Trophoblast cell (in vitro differentiated cells and primary cell): ENCODE results near the gene MT3.
A peak's percentile ranks its signal among the peaks of the same experiment; 100 is the strongest.

Source experiments
- DNase-seq, 2 donors: peaks; one replicate each; pipeline ENCODE4 v3.0.0-alpha.2; 2016
- H2AFZ ChIP-seq: 2 replicates; pipeline ENCODE4 v1.6.1; 2013; ENCODE audit warnings: low read length, moderate library complexity, mild to moderate bottlenecking; ENCODE audit not compliant: insufficient read depth, poor library complexity
- H2AK5ac ChIP-seq: 2 replicates; pipeline ENCODE4 v1.6.1; 2013; ENCODE audit warnings: mild to moderate bottlenecking, low read length
- H2BK120ac ChIP-seq: 2 replicates; pipeline ENCODE4 v1.6.1; 2013; ENCODE audit warnings: low read length, mild to moderate bottlenecking, moderate library complexity; ENCODE audit not compliant: insufficient read depth, poor library complexity
- H2BK12ac ChIP-seq: 2 replicates; pipeline ENCODE4 v1.6.1; 2013; ENCODE audit warnings: mild to moderate bottlenecking, low read length, moderate library complexity
- H2BK5ac ChIP-seq: 2 replicates; pipeline ENCODE4 v1.6.1; 2013; ENCODE audit warnings: low read length, low read depth, moderate library complexity, mild to moderate bottlenecking; ENCODE audit not compliant: poor library complexity
- H3K14ac ChIP-seq: 2 replicates; pipeline ENCODE4 v1.6.1; 2013; ENCODE audit warnings: mild to moderate bottlenecking, low read length
- H3K18ac ChIP-seq: 2 replicates; pipeline ENCODE4 v1.6.1; 2013; ENCODE audit warnings: mild to moderate bottlenecking, low read length
- H3K23ac ChIP-seq: 2 replicates; pipeline ENCODE4 v1.6.1; 2013; ENCODE audit warnings: low read length
- H3K27ac ChIP-seq: 2 replicates; pipeline ENCODE4 v1.5.1; 2013; ENCODE audit warnings: low read depth, mild to moderate bottlenecking, inconsistent platforms, low read length, moderate library complexity
- H3K27me3 ChIP-seq: 2 replicates; pipeline ENCODE4 v1.6.1; 2013; ENCODE audit warnings: inconsistent platforms, mild to moderate bottlenecking, low read length, moderate library complexity; ENCODE audit not compliant: insufficient read depth
- H3K36me3 ChIP-seq, 2 experiments: 1 replicate in 1 of 2; 2 replicates in 1 of 2; pipeline ENCODE4 v1.6.1; 2013; ENCODE audit warnings: low read length in 2 of 2, mild to moderate bottlenecking in 2 of 2, moderate library complexity in 1 of 2; ENCODE audit not compliant: insufficient read depth in 2 of 2, control insufficient read depth in 1 of 2
- H3K4ac ChIP-seq: 2 replicates; pipeline ENCODE4 v1.6.1; 2013; ENCODE audit warnings: low read depth, mild to moderate bottlenecking, low read length, moderate library complexity
- H3K4me1 ChIP-seq, 2 experiments: 1 replicate in 1 of 2; 2 replicates in 1 of 2; pipeline ENCODE4 v1.6.1; 2013; ENCODE audit warnings: low read length in 2 of 2, mild to moderate bottlenecking in 2 of 2, moderate library complexity in 1 of 2; ENCODE audit not compliant: insufficient read depth in 2 of 2, control insufficient read depth in 1 of 2
- H3K4me2 ChIP-seq: 2 replicates; pipeline ENCODE4 v1.6.1; 2013; ENCODE audit warnings: inconsistent platforms, mild to moderate bottlenecking, low read length, moderate library complexity
- H3K4me3 ChIP-seq: 2 replicates; pipeline ENCODE4 v1.5.1; 2013; ENCODE audit warnings: mild to moderate bottlenecking, low read depth, low read length, inconsistent platforms
- H3K79me1 ChIP-seq: one replicate; pipeline ENCODE4 v1.6.1; 2013; ENCODE audit warnings: low read length
- H3K79me2 ChIP-seq: 2 replicates; pipeline ENCODE4 v1.6.1; 2013; ENCODE audit warnings: low read length, mild to moderate bottlenecking; ENCODE audit not compliant: control insufficient read depth, insufficient read depth, poor library complexity
- H3K9ac ChIP-seq: 2 replicates; pipeline ENCODE4 v1.6.1; 2013; ENCODE audit warnings: mild to moderate bottlenecking, low read length
- H3K9me3 ChIP-seq: 2 replicates; pipeline ENCODE4 v1.6.1; 2013; ENCODE audit warnings: low read depth, mild to moderate bottlenecking, control low read depth, inconsistent platforms, low read length; ENCODE audit not compliant: insufficient read depth
- H4K12ac ChIP-seq: 2 replicates; pipeline ENCODE4 v1.6.1; 2013; ENCODE audit warnings: low read depth, mild to moderate bottlenecking, low read length, moderate library complexity
- H4K8ac ChIP-seq: 2 replicates; pipeline ENCODE4 v1.6.1; 2013; ENCODE audit warnings: low read depth, mild to moderate bottlenecking, low read length, moderate library complexity
- H4K91ac ChIP-seq: one replicate; pipeline ENCODE4 v1.6.1; 2013; ENCODE audit warnings: low read depth, mild to moderate bottlenecking, low read length, moderate library complexity
- WGBS: extraction: QIAGEN DNeasy Blood & Tissue Kit; methylation state at CpG from one replicate; pipeline ENCODE4 v1.1.7; 2013; ENCODE audit warnings: missing lambda C conversion rate; ENCODE audit not compliant: insufficient read length, insufficient coverage; ENCODE audit errors: extremely low coverage; 5-methylcytosine and 5-hydroxymethylcytosine counted together

MT3 gene

DNA sequence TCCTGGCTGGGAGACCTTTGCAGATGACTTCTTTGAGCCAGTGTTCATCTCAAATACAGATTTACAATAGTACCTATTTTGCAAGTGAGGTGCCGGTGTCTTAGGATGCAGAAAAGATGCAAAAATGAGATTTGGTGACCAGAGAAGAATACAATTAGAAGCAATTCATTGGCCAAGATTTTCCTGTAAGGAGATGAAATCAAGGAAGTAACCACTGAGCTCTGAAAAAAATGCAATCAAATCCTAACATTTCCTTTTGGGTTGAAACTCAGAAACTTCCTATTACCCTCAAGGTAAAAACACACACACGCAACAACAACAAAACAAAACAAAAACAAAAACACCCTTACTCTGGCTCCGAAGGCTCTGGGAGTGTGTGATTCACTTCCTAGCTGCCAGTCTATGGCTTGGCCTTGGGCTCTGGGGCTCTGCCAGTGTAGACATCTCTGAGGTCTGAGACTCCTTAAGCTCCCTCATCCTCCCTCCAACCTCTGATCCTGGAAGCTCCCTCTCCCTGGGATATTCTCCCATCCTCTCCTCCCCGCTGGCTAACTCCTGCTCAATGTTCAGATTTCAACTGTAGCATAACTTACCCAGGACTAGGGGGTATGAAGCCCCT is 41.3 kb upstream of the MT3 start:
- no peak overlapping the region for H3K9ac ChIP-seq
- H2BK5ac ChIP-seq: no peak overlapping the region

DNA sequence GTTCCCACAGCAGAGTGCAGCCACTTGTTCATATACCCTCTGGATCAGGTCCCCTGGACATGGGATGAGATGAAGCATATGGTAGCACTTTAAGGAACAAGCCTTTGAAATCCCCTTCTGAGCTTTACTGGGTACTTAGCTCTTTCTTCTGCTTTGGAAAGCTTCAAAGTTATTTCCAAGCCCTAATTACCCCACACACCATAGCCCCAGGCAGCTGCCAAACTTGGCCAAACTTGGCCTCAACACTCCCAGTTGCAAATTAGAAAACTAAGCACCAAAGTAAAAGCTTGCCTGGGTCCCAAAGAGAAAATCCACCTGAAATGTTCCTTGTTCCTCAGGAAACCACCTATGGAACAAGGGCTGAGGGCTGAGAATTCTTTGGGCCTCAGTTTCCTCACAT is 40.2 kb upstream of the MT3 start:
- no peak overlapping the region for H2AFZ ChIP-seq

More for the DNA sequence above, 41.3 kb upstream of the MT3 start:
- no peak overlapping the region for H3K14ac ChIP-seq
- no peak overlapping the region for H3K18ac ChIP-seq
- peaks cover 2% of the 10 kb centered on the region for H3K9me3 ChIP-seq
- no peak overlapping the region for H2BK120ac ChIP-seq
- H2BK12ac ChIP-seq: no peak overlapping the region
- peaks cover 2% of the 10 kb centered on the region for H3K79me1 ChIP-seq
- no peak overlapping the region for H3K27ac ChIP-seq
- H3K4ac ChIP-seq: no peak overlapping the region
- H4K8ac ChIP-seq: no peak overlapping the region
- H3K4me2 ChIP-seq: no peak overlapping the region
- H2AFZ ChIP-seq: no peak overlapping the region
- no peak overlapping the region for H3K23ac ChIP-seq
- 100% methylated on average over 1 of the region's 4 CpGs for WGBS
- no peak overlapping the region for H2AK5ac ChIP-seq
- no peaks in the 10 kb centered on the region for H3K36me3 ChIP-seq
- peaks cover 0 to 4% of the 10 kb centered on the region in 2 experiments for H3K4me1 ChIP-seq
- no peak overlapping the region for H4K91ac ChIP-seq
- no peak for DNase-seq
- H3K4me3 ChIP-seq: no peak overlapping the region
- H3K27me3 ChIP-seq: no peaks in the 10 kb centered on the region
- H4K12ac ChIP-seq: no peak overlapping the region
- H3K79me2 ChIP-seq: no peaks in the 10 kb centered on the region

DNA sequence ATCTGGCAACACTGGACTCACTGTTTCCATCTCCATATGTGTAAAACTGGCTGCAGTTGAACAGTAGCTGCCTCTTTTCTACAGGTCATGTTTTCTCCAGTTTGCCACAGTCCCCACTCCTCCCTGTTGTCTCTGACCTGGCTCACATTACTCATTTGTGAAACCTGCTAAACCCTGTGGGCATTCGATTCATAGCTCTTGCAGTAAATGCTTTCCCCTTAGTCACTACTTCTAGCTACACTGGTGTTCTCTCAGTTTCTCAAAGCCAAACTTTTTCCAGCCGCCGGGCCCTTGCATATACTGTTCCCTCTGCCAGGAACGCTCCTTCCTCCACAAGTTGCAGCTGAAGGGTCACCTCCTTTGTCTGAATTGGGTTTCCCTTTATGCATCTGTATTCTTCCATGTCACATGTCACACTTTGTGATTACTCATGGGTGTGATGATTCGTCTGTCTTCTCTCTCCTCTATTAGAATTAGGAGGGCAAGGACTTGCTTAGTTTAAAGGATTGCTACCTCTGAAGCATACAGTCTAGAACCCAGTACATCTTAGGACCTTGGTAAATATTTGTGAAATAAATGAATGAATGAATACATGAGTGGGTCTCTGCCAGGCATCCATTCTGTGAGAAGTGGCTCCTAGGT is 39.5 kb upstream of the MT3 start:
- no peak overlapping the region for H4K8ac ChIP-seq
- no peak overlapping the region for H2BK12ac ChIP-seq
- no peak overlapping the region for H2AFZ ChIP-seq
- peaks cover 2% of the 10 kb centered on the region for H3K9me3 ChIP-seq
- H3K4me3 ChIP-seq: no peak overlapping the region
- no peaks in the 10 kb centered on the region for H3K79me2 ChIP-seq
- DNase-seq: peak; percentile 40 to 69
- H3K4ac ChIP-seq: no peak overlapping the region
- no CpG with 5 or more reads among the region's 5 CpGs for WGBS
- no peak overlapping the region for H3K14ac ChIP-seq
- no peak overlapping the region for H3K18ac ChIP-seq
- H3K79me1 ChIP-seq: peaks cover 2% of the 10 kb centered on the region
- H3K36me3 ChIP-seq: no peaks in the 10 kb centered on the region
- H3K23ac ChIP-seq: no peak overlapping the region
- no peak overlapping the region for H3K27ac ChIP-seq
- H3K9ac ChIP-seq: no peak overlapping the region
- H3K4me1 ChIP-seq: peaks cover 0 to 4% of the 10 kb centered on the region in 2 experiments
- H2BK120ac ChIP-seq: no peak overlapping the region
- H4K12ac ChIP-seq: no peak overlapping the region
- H2BK5ac ChIP-seq: no peak overlapping the region
- no peaks in the 10 kb centered on the region for H3K27me3 ChIP-seq
- H3K4me2 ChIP-seq: no peak overlapping the region
- H2AK5ac ChIP-seq: no peak overlapping the region
- H4K91ac ChIP-seq: no peak overlapping the region

More for the DNA sequence above, 40.2 kb upstream of the MT3 start:
- H2BK120ac ChIP-seq: no peak overlapping the region
- H3K4me2 ChIP-seq: no peak overlapping the region
- H2BK5ac ChIP-seq: no peak overlapping the region
- H3K9ac ChIP-seq: no peak overlapping the region
- H3K14ac ChIP-seq: no peak overlapping the region
- peaks cover 2% of the 10 kb centered on the region for H3K9me3 ChIP-seq
- H4K12ac ChIP-seq: no peak overlapping the region
- no peak overlapping the region for H2AK5ac ChIP-seq
- no peak overlapping the region for H4K91ac ChIP-seq
- no peak overlapping the region for H3K23ac ChIP-seq
- H3K79me1 ChIP-seq: peaks cover 2% of the 10 kb centered on the region
- H3K79me2 ChIP-seq: no peaks in the 10 kb centered on the region
- peaks cover 0 to 4% of the 10 kb centered on the region in 2 experiments for H3K4me1 ChIP-seq
- no peak overlapping the region for H3K18ac ChIP-seq
- DNase-seq: no peak
- no peak overlapping the region for H3K4me3 ChIP-seq
- H3K27me3 ChIP-seq: no peaks in the 10 kb centered on the region
- H3K36me3 ChIP-seq: no peaks in the 10 kb centered on the region
- no peak overlapping the region for H3K27ac ChIP-seq
- H2BK12ac ChIP-seq: no peak overlapping the region
- no peak overlapping the region for H3K4ac ChIP-seq
- no peak overlapping the region for H4K8ac ChIP-seq

DNA sequence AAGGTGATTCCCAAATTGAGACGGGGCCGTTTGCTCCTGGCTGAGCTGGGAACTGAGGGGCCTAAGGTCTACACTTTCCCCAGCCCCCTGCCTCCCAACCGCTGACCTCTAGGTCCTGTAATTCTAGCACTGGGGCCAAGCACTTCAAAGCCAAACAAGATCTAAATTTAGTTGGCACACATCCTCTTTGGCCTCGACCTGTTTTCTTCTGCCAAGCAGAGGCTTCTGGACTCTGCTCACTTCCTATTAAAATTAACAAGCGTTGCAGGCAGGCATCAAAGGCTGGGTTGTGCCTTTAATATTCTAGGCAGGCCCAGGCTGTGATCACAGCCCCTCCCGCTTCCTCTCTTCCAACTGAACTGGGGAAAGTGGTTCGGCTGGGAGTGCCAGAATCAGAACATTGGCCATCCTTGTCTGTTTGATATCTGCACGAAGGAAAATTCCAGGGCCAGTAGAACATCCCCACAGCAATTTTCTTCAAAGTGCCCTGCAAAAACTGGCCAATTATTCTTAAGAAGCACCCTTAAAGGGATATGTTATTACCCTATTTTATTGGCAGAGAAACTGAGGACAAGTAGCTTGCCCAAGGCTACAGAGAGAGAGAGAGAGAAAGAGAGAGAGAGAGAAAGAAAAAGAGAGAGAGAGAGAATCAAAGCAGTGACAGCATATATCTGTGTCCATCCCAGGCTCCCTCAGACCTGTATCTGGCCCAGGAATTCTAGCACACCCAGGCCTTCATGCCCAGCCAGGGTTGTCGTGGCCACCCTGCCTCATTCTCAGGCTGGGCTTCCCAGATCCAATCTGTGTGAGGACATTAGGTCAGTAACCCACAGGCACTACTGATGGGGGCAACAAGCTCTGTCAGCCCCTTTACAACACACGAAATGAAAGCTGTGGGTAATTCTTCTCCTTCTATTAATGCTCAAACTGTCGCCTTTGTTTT is 37.3 kb upstream of the MT3 start:
- Histone ChIP-seq H3K23ac (no peak overlapping the region), H3K4me2 (no peak overlapping the region), H2AK5ac (no peak overlapping the region)

More for the DNA sequence above, 37.3 kb upstream of the MT3 start:
- no peak overlapping the region for H4K12ac ChIP-seq
- no peak overlapping the region for H3K18ac ChIP-seq
- H3K79me1 ChIP-seq: peaks cover 2% of the 10 kb centered on the region
- no peak for DNase-seq
- H3K4me3 ChIP-seq: no peak overlapping the region
- no peak overlapping the region for H4K8ac ChIP-seq
- no peak overlapping the region for H3K27ac ChIP-seq
- no peak overlapping the region for H4K91ac ChIP-seq
- H3K36me3 ChIP-seq: no peaks in the 10 kb centered on the region
- H3K14ac ChIP-seq: no peak overlapping the region
- no peak overlapping the region for H3K4ac ChIP-seq
- H2BK12ac ChIP-seq: no peak overlapping the region
- H2AFZ ChIP-seq: no peak overlapping the region
- no peak overlapping the region for H2BK120ac ChIP-seq
- no peak overlapping the region for H3K9ac ChIP-seq
- WGBS: no CpG with 5 or more reads among the region's 11 CpGs
- no peak overlapping the region for H2BK5ac ChIP-seq
- H3K9me3 ChIP-seq: peaks cover 2% of the 10 kb centered on the region
- peaks cover 0 to 4% of the 10 kb centered on the region in 2 experiments for H3K4me1 ChIP-seq
- no peaks in the 10 kb centered on the region for H3K27me3 ChIP-seq
- no peaks in the 10 kb centered on the region for H3K79me2 ChIP-seq
